Stimulated activated CD4-positive, alpha-beta T cell treated with anti-CD3 and anti-CD28 coated beads, Interleukin-2, amount 100 ng/mL, for 24 hours (primary cell): ENCODE results near the gene COG6.

Source experiments
- DNase-seq, 2 donors: peaks; one replicate each; pipeline ENCODE4 v3.0.0-alpha.2; 2020

COG6 gene

GRCh38 chr13:39770221-39771090, 115.0 kb downstream of the COG6 start:
- no peak for DNase-seq

GRCh38 chr13:39773833-39774232, 118.4 kb downstream of the COG6 start:
- DNase-seq, result no peak

- DNase-seq, result no peak
These were observed 121.0 kb downstream of the COG6 start for GRCh38 chr13:39776439-39776838.

GRCh38 chr13:39777021-39777420, 121.6 kb downstream of the COG6 start:
- no peak for DNase-seq

- peak; percentile 51 to 54 for DNase-seq
These were observed 122.1 kb downstream of the COG6 start for GRCh38 chr13:39777527-39778061.

- DNase-seq, result peak; percentile 25 to 32
These were observed 124.1 kb downstream of the COG6 start for GRCh38 chr13:39779337-39780265.

- no peak for DNase-seq
These were observed 125.2 kb downstream of the COG6 start for GRCh38 chr13:39780711-39781110.

GRCh38 chr13:39781381-39781780, 125.9 kb downstream of the COG6 start:
- no peak for DNase-seq

- DNase-seq, result no peak
These were observed 127.6 kb downstream of the COG6 start for GRCh38 chr13:39783051-39783450.

GRCh38 chr13:39784347-39784746, 128.9 kb downstream of the COG6 start:
- no peak for DNase-seq

- no peak for DNase-seq
These were observed 130.6 kb downstream of the COG6 start for GRCh38 chr13:39786091-39786490.

GRCh38 chr13:39787086-39787487, 131.6 kb downstream of the COG6 start:
- DNase-seq, result no peak

- no peak for DNase-seq
These were observed 132.6 kb downstream of the COG6 start for GRCh38 chr13:39788102-39788501.

GRCh38 chr13:39789451-39789850, 134.0 kb downstream of the COG6 start:
- DNase-seq, result no peak
